Fibroblast of mammary gland (primary cell): ENCODE measurements around the gene CHCHD1.
"Not testable (repeated sequence)": the region's sequence is repeated elsewhere in the genome, so short reads cannot be mapped to it uniquely, and the experiment has no call there.

Experiments used
- DNase-seq: peaks from one replicate; pipeline ENCODE4 v3.0.0-alpha.2; 2010; ENCODE audit warnings: low read depth
- H3K4me3 ChIP-seq: 2 replicates; pipeline ENCODE4 v1.5.1; 2011; ENCODE audit warnings: low read depth, mild to moderate bottlenecking, low read length, moderate library complexity; ENCODE audit not compliant: control insufficient read depth
- TF ChIP-seq, protein P1 (sequence below): conservative IDR thresholded peaks from 2 replicates; pipeline ENCODE4 v1.5.1; 2011; ENCODE audit warnings: low read depth, low read length, inconsistent platforms; ENCODE audit not compliant: control insufficient read depth, insufficient read depth

The CHCHD1 gene

DNA sequence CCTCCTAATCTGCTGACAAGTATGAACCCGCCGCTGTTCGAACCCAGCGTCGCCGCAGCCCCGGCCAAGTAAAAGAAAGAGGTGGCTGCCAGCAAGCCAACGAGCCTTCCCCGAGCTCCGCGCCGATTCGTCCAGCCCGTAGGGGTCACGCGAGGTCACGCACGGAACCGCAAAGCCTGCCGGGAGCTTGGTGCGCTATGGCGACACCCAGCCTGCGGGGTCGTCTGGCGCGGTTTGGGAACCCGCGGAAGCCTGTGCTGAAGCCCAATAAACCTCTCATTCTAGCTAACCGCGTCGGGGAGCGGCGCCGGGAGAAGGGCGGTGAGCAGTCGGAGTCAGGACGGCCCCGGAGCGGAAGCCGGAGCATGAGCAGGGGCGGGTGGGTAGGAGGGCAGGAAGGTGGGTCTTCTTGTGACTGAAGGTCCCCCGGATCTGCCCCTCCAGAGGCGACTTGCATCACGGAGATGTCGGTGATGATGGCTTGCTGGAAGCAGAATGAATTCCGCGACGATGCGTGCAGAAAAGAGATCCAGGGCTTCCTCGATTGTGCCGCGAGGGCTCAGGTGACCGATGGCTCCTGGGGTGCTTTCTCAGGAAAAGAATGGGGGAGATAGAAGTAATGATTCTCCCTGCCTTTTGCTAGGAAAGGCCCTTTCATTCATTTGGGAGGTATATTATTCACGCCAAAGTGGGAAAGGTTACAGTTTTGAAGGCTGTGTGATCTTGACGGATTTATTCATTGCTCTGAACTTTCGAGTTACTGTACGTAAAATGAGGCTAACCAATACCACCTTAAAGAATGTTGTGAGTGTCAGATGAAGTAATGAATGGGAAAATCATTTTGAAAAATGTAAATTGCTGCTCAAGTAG is at the start of gene CHCHD1:
CHCHD1 (plus strand) TSS at position 170 of the 870 bp plus-strand sequence; CDS start at position 198, 28 bp downstream.
- TF ChIP-seq, protein P1, sequence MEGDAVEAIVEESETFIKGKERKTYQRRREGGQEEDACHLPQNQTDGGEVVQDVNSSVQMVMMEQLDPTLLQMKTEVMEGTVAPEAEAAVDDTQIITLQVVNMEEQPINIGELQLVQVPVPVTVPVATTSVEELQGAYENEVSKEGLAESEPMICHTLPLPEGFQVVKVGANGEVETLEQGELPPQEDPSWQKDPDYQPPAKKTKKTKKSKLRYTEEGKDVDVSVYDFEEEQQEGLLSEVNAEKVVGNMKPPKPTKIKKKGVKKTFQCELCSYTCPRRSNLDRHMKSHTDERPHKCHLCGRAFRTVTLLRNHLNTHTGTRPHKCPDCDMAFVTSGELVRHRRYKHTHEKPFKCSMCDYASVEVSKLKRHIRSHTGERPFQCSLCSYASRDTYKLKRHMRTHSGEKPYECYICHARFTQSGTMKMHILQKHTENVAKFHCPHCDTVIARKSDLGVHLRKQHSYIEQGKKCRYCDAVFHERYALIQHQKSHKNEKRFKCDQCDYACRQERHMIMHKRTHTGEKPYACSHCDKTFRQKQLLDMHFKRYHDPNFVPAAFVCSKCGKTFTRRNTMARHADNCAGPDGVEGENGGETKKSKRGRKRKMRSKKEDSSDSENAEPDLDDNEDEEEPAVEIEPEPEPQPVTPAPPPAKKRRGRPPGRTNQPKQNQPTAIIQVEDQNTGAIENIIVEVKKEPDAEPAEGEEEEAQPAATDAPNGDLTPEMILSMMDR, result no peak
- H3K4me3 ChIP-seq, result peak within 1 kb of the TSS; percentile 85
- DNase-seq, result peak; percentile 85

DNA sequence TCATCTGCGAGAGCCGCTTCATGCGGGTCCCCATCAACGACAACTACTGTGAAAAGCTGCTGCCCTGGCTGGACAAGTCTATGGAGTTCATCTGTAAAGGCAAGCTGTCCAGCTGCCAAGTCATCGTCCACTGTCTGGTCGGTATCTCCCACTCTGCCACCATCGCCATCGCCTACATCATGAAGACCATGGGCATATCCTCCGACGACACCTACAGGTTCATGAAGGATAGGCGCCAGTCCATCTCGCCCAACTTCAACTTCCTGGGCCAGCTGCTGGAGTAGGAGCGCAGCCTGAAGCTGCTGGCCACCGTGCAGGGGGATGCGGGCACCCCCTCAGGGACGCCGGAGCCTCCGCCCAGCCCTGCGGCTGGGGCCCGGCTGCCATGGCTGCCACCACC is 49.4 kb upstream of the CHCHD1 start:
- TF ChIP-seq, protein P1, result no peak
- DNase-seq, result no peak
- H3K4me3 ChIP-seq, result no peak overlapping the region

DNA sequence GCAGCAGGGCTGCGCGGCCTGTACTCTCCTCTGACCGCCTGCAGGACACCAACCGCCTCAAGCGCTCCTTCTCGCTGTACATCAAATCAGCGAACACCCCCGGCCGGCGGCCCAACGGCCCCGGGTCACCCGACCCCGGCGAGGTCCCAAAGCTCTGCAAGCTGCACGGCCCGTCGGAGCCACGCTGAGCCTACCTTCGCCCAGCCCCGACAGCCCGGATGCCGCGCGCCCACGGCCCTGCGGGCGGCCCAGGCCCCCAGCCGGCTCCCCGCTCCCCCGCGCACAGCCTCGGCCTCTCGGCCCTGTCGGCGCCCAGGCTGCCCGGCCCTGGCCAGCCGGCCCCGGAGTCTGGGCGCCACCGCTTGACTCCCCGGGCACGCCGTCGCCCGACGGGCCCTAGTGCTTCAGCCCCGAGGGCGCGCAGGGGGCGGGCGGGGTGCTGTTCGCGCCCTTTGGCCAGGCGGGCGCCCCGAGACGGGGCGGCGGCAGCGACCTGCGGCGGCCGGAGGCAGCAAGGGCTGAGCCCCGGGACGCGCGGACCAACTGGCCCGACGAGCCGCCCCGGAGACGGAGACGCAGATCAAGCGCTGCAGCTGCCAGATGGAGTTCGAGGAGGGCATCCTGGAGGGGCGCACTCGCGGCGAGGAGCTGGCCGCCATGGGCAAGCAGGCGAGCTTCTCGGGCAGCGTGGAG is 48.8 kb upstream of the CHCHD1 start:
- TF ChIP-seq, protein P1, result no peak
- H3K4me3 ChIP-seq, result no peak overlapping the region

GRCh38 chr10:73734028-73734720 is 47.7 kb upstream of the CHCHD1 start:
- no peak for DNase-seq
- TF ChIP-seq, protein P1, result no peak
- H3K4me3 ChIP-seq, result no peak overlapping the region

More for the DNA sequence above, 48.8 kb upstream of the CHCHD1 start:
- DNase-seq, result no peak

DNA sequence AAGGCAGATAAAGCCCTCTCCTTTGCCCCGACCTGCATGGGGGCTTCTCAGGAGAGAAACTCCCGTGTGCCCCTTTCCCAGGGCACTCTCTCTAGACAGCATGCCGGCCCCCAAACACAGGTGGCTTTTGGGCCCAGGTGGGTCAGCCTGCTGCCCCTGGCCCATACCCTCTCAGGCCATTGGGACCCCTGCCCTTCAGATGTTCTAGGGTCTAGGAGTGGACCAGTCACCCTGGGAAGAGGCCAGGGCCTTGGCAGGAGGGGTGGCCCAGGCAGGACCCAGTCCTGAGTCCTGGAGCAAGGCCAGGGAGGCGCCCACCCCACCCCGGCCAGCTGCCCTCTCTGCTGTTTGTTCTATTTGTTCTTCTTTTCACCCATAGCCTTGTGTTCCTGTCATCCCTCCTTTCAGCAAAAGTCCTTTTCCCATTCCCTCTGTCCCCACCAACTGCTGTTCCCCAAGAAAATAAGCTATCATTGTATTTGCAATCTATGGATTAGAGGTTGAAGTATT is 47.0 kb upstream of the CHCHD1 start:
- H3K4me3 ChIP-seq, result no peak overlapping the region

GRCh38 chr10:73740501-73741254 is 41.2 kb upstream of the CHCHD1 start:
- H3K4me3 ChIP-seq, DNase-seq: not testable (repeated sequence)

More for the DNA sequence above, 47.0 kb upstream of the CHCHD1 start:
- TF ChIP-seq, protein P1, result no peak
- no peak for DNase-seq
